CD14-positive monocyte (primary cell): ENCODE results near the gene LAMA1. TPM values are rescaled to one million over a fixed set of nuclear protein-coding genes. Genes with fewer than 3 reads are reported as not detected.

Experiments
- DNase-seq, 3 donors: peaks; one replicate each; pipeline ENCODE4 v3.0.0-alpha.2; 2011 to 2022
- H2AFZ ChIP-seq: 2 replicates; pipeline ENCODE4 v1.6.0; 2012; ENCODE audit warnings: mild to moderate bottlenecking, low read depth, low read length, inconsistent platforms; ENCODE audit not compliant: insufficient read depth, poor library complexity, severe bottlenecking
- H3K27ac ChIP-seq, 2 donors: 1 replicate in 1 of 2; 2 replicates in 1 of 2; pipeline ENCODE4 v1.5.1; 2012 to 2013; ENCODE audit warnings: low read length in 2 of 2, control low read depth in 1 of 2, inconsistent platforms in 1 of 2, low read depth in 1 of 2, mild to moderate bottlenecking in 1 of 2
- H3K27me3 ChIP-seq, 2 donors: one replicate each; pipeline versions ENCODE4 v1.6.0 to v1.6.1; 2011 to 2013; ENCODE audit warnings: low read length in 2 of 2; ENCODE audit not compliant: control insufficient read depth in 2 of 2, insufficient read depth in 2 of 2
- H3K36me3 ChIP-seq, 2 donors: replicated peaks in 1 of 2; 1 replicate in 1 of 2; 2 replicates in 1 of 2; pipeline versions ENCODE4 v1.5.1 to v1.6.1; 2012 to 2013; ENCODE audit warnings: low read length in 2 of 2, control low read depth in 1 of 2, inconsistent platforms in 1 of 2, mild to moderate bottlenecking in 1 of 2; ENCODE audit not compliant: insufficient read depth in 2 of 2, control insufficient read depth in 1 of 2
- H3K4me1 ChIP-seq, 2 donors: 1 replicate in 1 of 2; 2 replicates in 1 of 2; pipeline versions ENCODE4 v1.5.1 to v1.6.1; 2012 to 2013; ENCODE audit warnings: low read length in 2 of 2, control low read depth in 1 of 2, inconsistent platforms in 1 of 2, mild to moderate bottlenecking in 1 of 2, moderate library complexity in 1 of 2; ENCODE audit not compliant: insufficient read depth in 2 of 2, control insufficient read depth in 1 of 2
- H3K4me2 ChIP-seq: replicated peaks from 2 replicates; pipeline ENCODE3; 2012; ENCODE audit warnings: low read length, moderate library complexity, mild to moderate bottlenecking; ENCODE audit not compliant: poor library complexity, severe bottlenecking; ENCODE audit errors: extremely low read depth
- H3K4me3 ChIP-seq, 3 experiments: fragments of 200-600 bp in 1 of 3; sonication (generic) in 1 of 3; replicated peaks in 1 of 3; 1 replicate in 2 of 3; 2 replicates in 1 of 3; pipeline ENCODE4 v1.5.1; 2011 to 2013; ENCODE audit warnings: low read length in 3 of 3, mild to moderate bottlenecking in 3 of 3, control low read depth in 2 of 3, low read depth in 2 of 3, inconsistent platforms in 1 of 3, moderate library complexity in 1 of 3
- H3K79me2 ChIP-seq: 2 replicates; pipeline ENCODE4 v1.6.0; 2012; ENCODE audit warnings: mild to moderate bottlenecking, control low read depth, inconsistent platforms, low read length, moderate library complexity; ENCODE audit not compliant: insufficient read depth
- H3K9ac ChIP-seq: 2 replicates; pipeline ENCODE4 v1.6.0; 2017; ENCODE audit warnings: low read length, mild to moderate bottlenecking; ENCODE audit not compliant: insufficient read depth, poor library complexity, severe bottlenecking
- H3K9me3 ChIP-seq, 2 donors: replicated peaks in 1 of 2; 1 replicate in 1 of 2; 2 replicates in 1 of 2; pipeline versions ENCODE4 v1.5.1 to v1.6.1; 2012 to 2013; ENCODE audit warnings: low read length in 2 of 2, control low read depth in 1 of 2; ENCODE audit not compliant: control insufficient read depth in 1 of 2, insufficient read depth in 1 of 2
- H4K20me1 ChIP-seq: 2 replicates; pipeline ENCODE4 v1.6.0; 2012; ENCODE audit warnings: mild to moderate bottlenecking, low read length, control low read depth, moderate library complexity; ENCODE audit not compliant: insufficient read depth
- H3K27ac Mint-ChIP-seq, 7 donors: one replicate each; pipeline ENCODE4 v1.8.0; 2020; ENCODE audit warnings: mild to moderate bottlenecking in 7 of 7, mixed read lengths in 7 of 7, moderate library complexity in 6 of 7, inconsistent platforms in 2 of 7
- H3K27me3 Mint-ChIP-seq, 3 donors: one replicate each; pipeline ENCODE4 v1.8.0; 2021 to 2022; ENCODE audit warnings: low read depth in 3 of 3, mild to moderate bottlenecking in 3 of 3, mixed read lengths in 3 of 3, moderate library complexity in 3 of 3, inconsistent platforms in 1 of 3
- H3K36me3 Mint-ChIP-seq, 2 donors: one replicate each; pipeline ENCODE4 v1.8.0; 2020; ENCODE audit warnings: mixed read lengths in 2 of 2, inconsistent platforms in 1 of 2, mild to moderate bottlenecking in 1 of 2
- H3K4me1 Mint-ChIP-seq: one replicate; pipeline ENCODE4 v1.8.0; 2020; ENCODE audit warnings: mild to moderate bottlenecking, mixed read lengths
- H3K4me3 Mint-ChIP-seq, 2 donors: one replicate each; pipeline ENCODE4 v1.8.0; 2020; ENCODE audit warnings: mild to moderate bottlenecking in 2 of 2, mixed read lengths in 2 of 2, moderate library complexity in 1 of 2
- H3K9me3 Mint-ChIP-seq, 7 donors: one replicate each; pipeline ENCODE4 v1.8.0; 2020 to 2022; ENCODE audit warnings: mixed read lengths in 7 of 7, mild to moderate bottlenecking in 6 of 7, moderate library complexity in 6 of 7, inconsistent platforms in 2 of 7
- CTCF ChIP-seq: fragments of 200-600 bp; IDR thresholded peaks from one replicate; pipeline ENCODE4 v1.8.0; 2022; ENCODE audit warnings: antibody characterized with exemption, mild to moderate bottlenecking
- WGBS: methylation state at CpG from one replicate; pipeline ENCODE4 v1.1.5; 2013; ENCODE audit warnings: missing lambda C conversion rate; ENCODE audit not compliant: insufficient coverage; 5-methylcytosine and 5-hydroxymethylcytosine counted together
- intact Hi-C, 2 donors: fragments of 100-400 bp; cut with micrococcal nuclease; formaldehyde crosslinking; loops; one replicate each; pipeline versions ENCODE4 v1.15.0 to v1.15.1; 2023
- polyA plus RNA-seq, 3 donors: library from polyadenylated mRNA; depleted of rRNA in 1 of 3; unstranded in 2 of 3; stranded (reverse) in 1 of 3; fragments of 300-500 nt in 2 of 3; fragments of >200 nt in 1 of 3; fragmentation: Illumina TruSeq in 2 of 3; gene quantifications; 1 replicate in 2 of 3; 2 replicates in 1 of 3; pipeline ENCODE4 v1.2.3, GENCODE V29; 2012 to 2021

The LAMA1 gene
- polyA plus RNA-seq, 3 donors: not detected

GRCh38 chr18:6959110-6959509 lies 158.5 kb downstream of the LAMA1 start:
- Histone ChIP-seq H3K79me2 (no peaks in the 10 kb centered on the region), H4K20me1 (no peaks in the 10 kb centered on the region), H3K9me3 (no peaks in the 10 kb centered on the region), H3K9ac (no peak overlapping the region), H2AFZ (no peak overlapping the region), H3K27ac (no peak overlapping the region), H3K27me3 (no peaks in the 10 kb centered on the region), H3K4me3 (no peak overlapping the region), H3K36me3 (no peaks in the 10 kb centered on the region), H3K4me2 (no peak overlapping the region), H3K4me1 (no peaks in the 10 kb centered on the region)
- Mint-ChIP-seq H3K36me3 (no peaks in the 10 kb centered on the region), H3K27me3 (peaks cover 0 to 4% (median 2%) of the 10 kb centered on the region in 3 donors), H3K27ac (no peak overlapping the region), H3K4me1 (no peaks in the 10 kb centered on the region), H3K9me3 (peaks cover 0 to 7% (median 0%) of the 10 kb centered on the region in 7 donors), H3K4me3 (peak overlapping the region in 1 of 2 donors; percentile 17)
- intact Hi-C loops: no loop called here
- 94% methylated on average over 7 of the region's 12 CpGs for WGBS
- TF ChIP-seq CTCF: no peak
- no peak for DNase-seq

GRCh38 chr18:6956999-6957398 lies 160.6 kb downstream of the LAMA1 start:
- intact Hi-C loops: no loop called here
- no peaks in the 10 kb centered on the region for H3K9me3 ChIP-seq
- Mint-ChIP-seq H3K9me3 (peaks cover 0 to 7% (median 0%) of the 10 kb centered on the region in 7 donors), H3K36me3 (no peaks in the 10 kb centered on the region), H3K4me3 (no peak overlapping the region), H3K27me3 (peaks cover 0 to 5% (median 4%) of the 10 kb centered on the region in 3 donors), H3K27ac (no peak overlapping the region), H3K4me1 (no peaks in the 10 kb centered on the region)
- DNase-seq: no peak
- H3K36me3 ChIP-seq: no peaks in the 10 kb centered on the region
- 87% methylated on average over 10 of the region's 12 CpGs for WGBS
- no peak overlapping the region for H3K4me2 ChIP-seq
- no peak overlapping the region for H3K27ac ChIP-seq
- no peaks in the 10 kb centered on the region for H3K79me2 ChIP-seq
- no peaks in the 10 kb centered on the region for H3K27me3 ChIP-seq
- no peaks in the 10 kb centered on the region for H4K20me1 ChIP-seq
- no peaks in the 10 kb centered on the region for H3K4me1 ChIP-seq
- H3K9ac ChIP-seq: no peak overlapping the region
- H3K4me3 ChIP-seq: no peak overlapping the region
- TF ChIP-seq CTCF: no peak
- H2AFZ ChIP-seq: no peak overlapping the region
